Measurements from ENCODE around the gene CFAP221.

DNA sequence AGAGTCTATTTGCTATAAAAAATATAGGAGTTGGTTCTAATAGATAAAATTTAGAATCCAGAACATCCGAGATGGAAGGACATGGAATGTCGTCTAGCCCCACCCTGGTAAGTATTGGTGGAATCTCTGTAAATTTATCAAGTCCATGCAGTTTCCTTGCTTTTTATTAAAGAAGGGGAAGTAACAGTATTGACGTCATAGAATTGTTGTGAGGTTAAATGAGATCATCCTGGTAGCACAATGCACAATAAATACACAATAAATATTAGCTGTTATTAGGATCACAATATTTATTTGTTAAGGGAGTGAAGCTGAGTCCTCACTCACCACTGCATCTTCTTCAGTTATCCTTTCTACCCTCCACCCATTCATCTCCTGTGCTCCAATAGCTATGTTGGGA, 118.0 kb downstream of the CFAP221 start:
- TF ChIP-seq, protein P1, sequence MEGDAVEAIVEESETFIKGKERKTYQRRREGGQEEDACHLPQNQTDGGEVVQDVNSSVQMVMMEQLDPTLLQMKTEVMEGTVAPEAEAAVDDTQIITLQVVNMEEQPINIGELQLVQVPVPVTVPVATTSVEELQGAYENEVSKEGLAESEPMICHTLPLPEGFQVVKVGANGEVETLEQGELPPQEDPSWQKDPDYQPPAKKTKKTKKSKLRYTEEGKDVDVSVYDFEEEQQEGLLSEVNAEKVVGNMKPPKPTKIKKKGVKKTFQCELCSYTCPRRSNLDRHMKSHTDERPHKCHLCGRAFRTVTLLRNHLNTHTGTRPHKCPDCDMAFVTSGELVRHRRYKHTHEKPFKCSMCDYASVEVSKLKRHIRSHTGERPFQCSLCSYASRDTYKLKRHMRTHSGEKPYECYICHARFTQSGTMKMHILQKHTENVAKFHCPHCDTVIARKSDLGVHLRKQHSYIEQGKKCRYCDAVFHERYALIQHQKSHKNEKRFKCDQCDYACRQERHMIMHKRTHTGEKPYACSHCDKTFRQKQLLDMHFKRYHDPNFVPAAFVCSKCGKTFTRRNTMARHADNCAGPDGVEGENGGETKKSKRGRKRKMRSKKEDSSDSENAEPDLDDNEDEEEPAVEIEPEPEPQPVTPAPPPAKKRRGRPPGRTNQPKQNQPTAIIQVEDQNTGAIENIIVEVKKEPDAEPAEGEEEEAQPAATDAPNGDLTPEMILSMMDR (IDR thresholded peaks at IDR 0.05): no peak
- no peak for TF ChIP-seq POLR2A (IDR thresholded peaks at IDR 0.05)
